GM18502 (cell line): ENCODE measurements around the gene SCP2D1.

Experiments used
- ATAC-seq: cut with Tn5 transposase; IDR thresholded peaks from one replicate; pipeline ENCODE4 v1.9.1; 2021; ENCODE audit warnings: mild to moderate bottlenecking; ENCODE audit not compliant: unreplicated experiment, poor library complexity

SCP2D1 gene

DNA sequence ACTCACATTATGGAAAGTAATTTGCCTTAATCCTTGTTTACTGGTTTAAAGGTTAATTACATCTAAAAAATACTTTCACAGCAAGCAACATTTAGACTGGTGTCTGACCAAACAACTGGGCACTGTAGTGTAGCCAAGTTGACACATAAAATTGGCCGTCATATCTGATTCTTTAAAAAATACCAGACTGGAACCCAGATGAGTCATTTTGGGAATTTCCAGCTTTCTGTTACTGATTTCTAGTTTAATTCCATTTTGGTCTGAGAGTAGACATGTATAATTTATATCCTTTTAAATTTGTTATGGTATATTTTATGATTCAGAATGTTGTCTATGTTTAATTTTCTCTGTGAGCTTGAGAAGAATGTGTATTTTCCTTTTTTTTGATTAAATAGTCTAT lies 44.1 kb downstream of the SCP2D1 start:
- no peak for ATAC-seq

DNA sequence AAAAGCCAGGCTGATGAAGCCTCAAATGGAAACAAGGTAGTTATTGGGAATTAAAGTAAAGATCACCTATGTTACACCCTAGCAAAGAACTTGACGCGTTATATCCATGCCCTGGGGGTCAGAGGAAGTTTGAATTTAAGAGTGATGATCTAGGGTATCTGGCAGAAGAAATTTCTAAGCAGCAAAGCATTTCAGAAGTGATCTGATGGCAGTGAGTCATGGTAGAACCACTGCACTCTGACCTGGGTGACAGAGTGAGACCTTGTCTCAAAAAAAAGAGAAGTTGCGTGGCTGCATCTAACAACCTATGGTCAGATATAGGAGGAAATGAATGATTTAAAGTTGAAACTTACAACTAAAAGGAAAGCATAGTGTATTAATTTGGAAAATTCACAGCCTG lies 45.2 kb downstream of the SCP2D1 start:
- no peak for ATAC-seq
